ENCODE measurements around the gene ZNF785. TPM values are rescaled to one million over a fixed set of nuclear protein-coding genes. Genes with fewer than 3 reads are reported as not detected.

Gene ZNF785
- total and polyA plus RNA-seq, 2 of the 13 experiments (the other 11 are each of a cell fraction or from before 2014, with no cell fraction given), result 0.01 TPM; not detected in 1

- peak; percentile 77; the same call in 1 of the 2 replicates for TF ChIP-seq ZNF503 (CRISPR knock-in tag; IDR thresholded peaks at IDR 0.05)
- TF ChIP-seq NFYC (CRISPR knock-in tag; IDR thresholded peaks at IDR 0.05), result peak; percentile 61
- TF ChIP-seq ZNF776 (CRISPR knock-in tag; IDR thresholded peaks at IDR 0.05), result peak; percentile 96
- TF ChIP-seq SIN3A (IDR thresholded peaks at IDR 0.05; ENCODE audit: borderline replicate concordance, low read depth, low read length), result peak; percentile 83; the same call in 1 of the 2 replicates
- TF ChIP-seq MIER3 (CRISPR knock-in tag; IDR thresholded peaks at IDR 0.05; ENCODE audit: borderline replicate concordance), result no peak; the same call in none of the 2 replicates
- no peak for TF ChIP-seq SMAD1 (CRISPR knock-in tag; IDR thresholded peaks at IDR 0.05; ENCODE audit: borderline replicate concordance, low read depth)
- TF ChIP-seq ARID2 (CRISPR knock-in tag; IDR thresholded peaks at IDR 0.05; ENCODE audit: borderline replicate concordance), result no peak; the same call in 1 of the 2 replicates
- no peak for TF ChIP-seq ZBTB21 (CRISPR knock-in tag; IDR thresholded peaks at IDR 0.05)
- TF ChIP-seq TBP (CRISPR knock-in tag; IDR thresholded peaks at IDR 0.05), result no peak
- TF ChIP-seq KDM5B (CRISPR knock-in tag; IDR thresholded peaks at IDR 0.05; ENCODE audit: borderline replicate concordance), result peak; percentile 93
- TF ChIP-seq ZNF710 (CRISPR knock-in tag; IDR thresholded peaks at IDR 0.05; ENCODE audit: borderline replicate concordance), result peak; percentile 72; the same call in 1 of the 2 replicates
- TF ChIP-seq ZNF720 (CRISPR knock-in tag; IDR thresholded peaks at IDR 0.05), result no peak
- TF ChIP-seq ZNF264 (CRISPR knock-in tag; IDR thresholded peaks at IDR 0.05), result no peak; the same call in none of the 2 replicates
- no peak; the same call in 1 of the 2 replicates for TF ChIP-seq RELA (CRISPR knock-in tag; IDR thresholded peaks at IDR 0.05)
- TF ChIP-seq MAFF (IDR thresholded peaks at IDR 0.05; ENCODE audit: low read depth, low read length), result no peak
- peak; percentile 81; the same call in 1 of the 2 replicates for TF ChIP-seq ZFP91 (CRISPR knock-in tag; IDR thresholded peaks at IDR 0.05; ENCODE audit: borderline replicate concordance)
- TF ChIP-seq ZBED4 (CRISPR knock-in tag; IDR thresholded peaks at IDR 0.05; ENCODE audit: borderline replicate concordance), result peak; percentile 90
- peak; percentile 60; the same call in 1 of the 2 replicates for TF ChIP-seq KDM3A (CRISPR knock-in tag; IDR thresholded peaks at IDR 0.05; ENCODE audit: low read depth)
- TF ChIP-seq HNRNPLL (IDR thresholded peaks at IDR 0.05; ENCODE audit: low read depth, low read length, poor library complexity, severe bottlenecking), result peak; percentile 94
Observed at GRCh38 chr16:30557957-30558788, 27.3 kb downstream of the ZNF785 start, which contains the start of gene ZNF764 (continued).
